ENCODE results near the gene PRKD3.
A peak's percentile ranks its signal among the peaks of the same experiment; 100 is the strongest.
"Not testable (repeated sequence)": the region's sequence is repeated elsewhere in the genome, so short reads cannot be mapped to it uniquely, and the experiment has no call there.

The PRKD3 gene

DNA sequence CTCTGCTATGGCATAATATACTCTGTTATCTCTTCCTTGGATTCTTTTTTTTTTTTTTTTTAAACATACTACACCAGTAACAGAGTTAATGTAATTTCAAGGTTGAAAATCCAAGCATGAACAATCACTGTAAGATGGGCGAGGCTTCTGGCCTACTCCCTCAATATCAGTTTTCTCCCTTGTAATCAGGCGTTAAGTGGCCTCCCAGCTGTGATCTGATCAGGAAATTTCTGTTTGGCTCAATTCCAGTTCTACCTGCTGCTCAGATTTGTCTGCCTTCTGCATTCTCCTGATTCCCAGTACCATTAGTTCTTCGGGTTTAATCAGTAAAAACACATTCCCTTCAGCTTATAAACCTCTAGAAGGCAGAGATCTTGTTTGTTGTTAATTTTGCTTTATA is 18.6 kb downstream of the PRKD3 start:
- DNase-seq, result no peak

DNA sequence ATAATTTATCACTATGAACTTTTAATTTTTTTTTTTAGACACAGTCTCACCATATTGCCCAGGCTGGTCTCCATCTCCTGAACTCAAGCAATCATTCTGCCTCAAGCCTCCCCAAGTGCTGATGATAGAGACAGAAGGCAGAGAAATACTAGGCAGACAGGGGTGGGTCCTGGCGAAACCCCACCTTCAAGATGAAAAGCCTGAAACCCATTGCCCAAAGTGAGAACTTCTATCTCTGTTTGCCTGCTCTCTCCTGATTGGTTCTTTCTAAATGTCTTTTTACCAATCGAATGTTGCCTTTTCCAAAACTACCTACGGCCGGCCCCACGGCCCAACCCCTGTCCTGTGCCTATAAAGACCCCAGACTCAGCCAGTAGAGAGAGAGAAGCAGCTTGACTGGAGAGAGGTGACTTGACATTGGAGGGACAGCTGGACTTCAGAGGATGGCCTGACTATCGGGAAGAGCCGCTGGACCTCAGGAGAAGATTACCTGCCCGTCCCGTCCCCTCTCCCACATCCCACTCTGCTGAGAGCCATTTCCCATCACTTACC is 21.9 kb downstream of the PRKD3 start:
- DNase-seq, result no peak

DNA sequence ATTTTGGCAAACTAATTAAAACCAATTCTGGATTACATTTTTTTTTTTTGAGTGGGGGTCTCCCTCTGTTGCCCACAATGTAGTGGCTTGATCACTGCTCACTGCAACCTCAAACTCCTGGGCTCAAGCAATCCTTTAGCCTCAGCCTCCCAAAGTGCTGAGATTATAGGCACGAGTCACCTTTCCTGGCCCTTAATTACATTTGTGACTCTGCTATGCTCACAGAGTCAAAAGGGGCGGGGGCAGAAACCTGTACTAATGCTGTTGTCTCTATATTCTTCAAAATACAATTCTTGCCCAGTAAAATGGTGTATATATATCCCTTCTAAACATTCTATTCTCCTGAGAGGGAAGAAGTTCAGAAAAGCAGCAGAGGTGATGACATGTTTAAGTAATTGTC is 23.2 kb downstream of the PRKD3 start:
- no peak for DNase-seq

DNA sequence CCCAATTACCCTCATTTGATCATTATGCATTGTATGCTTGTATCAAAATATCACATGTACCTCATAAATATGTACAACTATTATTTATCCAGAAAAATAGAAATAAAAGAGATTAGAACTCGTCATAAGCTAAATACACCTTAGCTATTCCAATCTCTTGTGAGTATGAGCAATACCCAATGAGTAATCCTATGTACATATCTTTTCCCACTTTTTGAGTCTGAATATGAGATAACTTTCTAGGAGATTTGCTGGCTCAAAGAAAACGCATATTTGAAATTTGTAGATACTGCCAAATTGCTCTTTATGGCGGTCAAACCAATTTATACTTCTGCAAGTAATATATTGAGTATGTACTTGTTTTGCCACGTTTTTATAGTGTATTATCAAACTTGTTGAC is 24.1 kb downstream of the PRKD3 start:
- no peak for DNase-seq

DNA sequence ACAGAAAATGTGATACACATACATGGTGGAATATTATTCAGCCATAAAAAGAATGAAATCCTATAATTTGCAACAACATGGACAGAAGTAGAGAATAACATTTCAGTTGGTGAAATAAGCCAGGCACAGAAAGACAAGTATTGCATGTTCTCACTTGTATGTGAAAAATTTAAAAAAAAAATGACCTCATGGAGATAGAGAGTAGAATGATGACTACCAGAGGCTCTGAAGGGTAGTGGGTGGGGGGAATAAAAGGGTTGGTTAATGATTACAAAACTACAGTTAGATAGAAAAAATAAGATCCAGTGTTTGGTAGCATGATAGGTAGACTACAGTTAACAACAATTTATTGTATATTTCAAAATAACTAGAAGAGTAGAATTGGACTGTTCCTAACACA is 24.5 kb downstream of the PRKD3 start:
- no peak for DNase-seq

DNA sequence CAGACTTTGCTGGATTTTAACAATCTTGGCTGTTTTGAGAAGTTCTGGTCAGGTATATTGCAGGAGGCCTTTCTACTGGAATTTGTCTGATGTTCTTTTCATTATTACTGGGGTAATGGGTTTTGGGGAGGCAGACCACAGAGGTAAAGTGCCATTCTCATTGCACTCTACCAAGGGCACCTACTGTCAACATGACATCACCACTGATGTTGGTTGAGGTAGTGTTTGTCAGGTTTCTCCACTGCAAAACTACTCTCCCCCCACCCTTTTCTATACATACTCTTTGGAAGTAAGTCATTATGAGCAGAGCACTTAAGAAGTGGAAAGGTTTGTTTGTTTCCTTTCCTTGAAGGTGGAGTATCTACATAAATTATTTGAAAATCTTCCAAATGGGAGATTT is 27.0 kb downstream of the PRKD3 start:
- DNase-seq, result no peak

DNA sequence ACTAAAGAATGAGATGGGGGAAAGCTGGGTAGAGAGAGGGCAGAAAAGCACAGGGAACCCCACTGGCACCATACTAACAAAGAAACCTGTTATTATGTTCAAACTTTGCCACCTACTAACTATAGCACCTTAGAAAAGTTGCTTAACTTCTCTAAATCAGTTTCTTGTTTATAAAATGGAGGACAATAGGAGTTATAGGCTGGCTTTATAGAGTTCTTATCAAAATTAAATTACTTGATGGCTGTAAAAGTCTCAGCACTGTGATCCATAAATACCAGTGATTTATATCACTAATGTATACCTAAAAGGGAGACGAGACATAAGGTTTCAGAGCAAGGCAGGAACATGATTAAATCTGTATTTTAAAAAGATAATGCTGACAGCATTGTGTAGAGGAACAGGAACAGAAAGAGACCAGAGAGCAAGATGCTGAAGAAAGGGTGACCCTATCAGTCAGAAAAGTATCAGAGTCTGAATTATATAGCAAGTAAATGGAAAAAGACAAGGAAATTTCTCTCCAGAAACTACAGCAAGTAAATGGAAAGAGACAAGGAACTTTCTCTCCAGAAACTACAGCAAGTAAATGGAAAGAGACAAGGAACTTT is 29.1 kb downstream of the PRKD3 start:
- no peak for DNase-seq

DNA sequence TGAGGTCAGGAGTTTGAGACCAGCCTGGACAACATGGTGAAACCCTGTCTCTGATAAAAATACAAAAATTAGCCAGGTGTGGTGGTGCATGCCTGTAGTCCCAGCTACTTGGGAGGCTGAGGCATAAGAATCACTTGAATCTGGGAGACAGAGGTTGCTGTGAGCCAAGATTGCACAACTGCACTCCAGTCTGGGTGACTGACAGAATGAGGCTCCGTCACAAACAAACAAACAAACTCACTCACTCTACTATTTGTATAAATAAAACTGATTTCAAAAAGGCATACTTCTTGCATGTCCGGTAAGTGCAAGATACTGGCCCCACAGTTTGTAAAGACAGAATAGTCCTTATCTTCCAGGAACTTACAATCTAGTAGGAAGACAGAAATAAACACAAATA is 29.8 kb downstream of the PRKD3 start:
- not testable (repeated sequence) for DNase-seq

DNA sequence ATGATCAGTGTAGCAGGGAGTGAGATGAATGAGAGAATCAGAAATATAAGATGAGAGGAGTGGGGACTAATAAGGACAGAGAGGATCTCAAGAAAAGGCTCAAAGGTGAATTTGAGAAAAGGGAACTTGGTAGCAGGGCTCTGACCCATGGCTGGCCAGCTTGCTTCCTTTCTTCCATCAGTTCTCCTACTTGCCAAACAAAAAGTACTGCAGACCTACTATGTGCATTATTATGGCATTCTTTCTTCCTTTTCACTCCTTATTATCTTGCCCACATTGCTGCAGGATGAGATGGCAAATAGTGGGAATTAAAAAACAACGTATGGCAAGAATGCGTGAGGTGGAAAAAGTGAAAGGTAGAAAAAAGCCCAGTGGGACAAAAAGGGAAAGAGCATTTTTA is 33.0 kb downstream of the PRKD3 start:
- no peak for DNase-seq

DNA sequence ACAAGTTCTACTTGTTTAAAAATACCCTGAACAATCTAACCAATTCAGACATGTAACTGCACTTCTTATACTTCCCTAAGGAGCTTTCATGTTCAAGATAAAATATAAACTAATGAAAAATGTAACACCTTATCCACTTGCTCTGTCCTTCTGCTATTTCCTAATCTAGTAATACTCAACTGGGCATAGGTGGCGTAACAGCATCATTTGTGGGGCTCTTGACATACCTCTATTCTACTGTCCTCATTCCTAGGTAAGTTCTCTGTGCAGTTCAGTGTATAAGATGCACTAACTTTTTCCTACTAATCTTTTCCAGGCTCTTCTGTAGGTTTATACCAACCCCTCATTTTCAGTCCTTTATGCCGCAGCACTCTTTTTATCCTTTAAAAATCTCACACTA is 36.7 kb downstream of the PRKD3 start:
- DNase-seq, result peak in 1 of 2 experiments; percentile 3

DNA sequence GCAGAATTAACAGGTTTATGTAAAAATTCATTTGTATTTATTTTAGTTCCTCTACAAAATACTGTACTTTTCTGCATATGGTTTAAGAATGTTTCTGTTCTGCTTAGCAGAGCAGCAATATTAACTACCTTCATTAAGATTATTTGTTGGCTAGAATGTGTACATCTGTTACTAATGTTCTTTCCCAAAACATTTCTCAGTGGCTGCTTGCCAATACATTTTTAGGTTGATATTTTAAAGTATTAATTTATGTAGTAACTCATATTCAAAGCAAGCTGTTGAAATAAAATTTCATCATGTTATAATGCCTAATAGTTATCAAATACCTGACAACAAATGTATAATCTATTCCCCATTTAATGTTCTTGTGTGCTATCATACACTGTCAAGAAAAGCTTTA is 40.3 kb downstream of the PRKD3 start:
- no peak for DNase-seq

DNA sequence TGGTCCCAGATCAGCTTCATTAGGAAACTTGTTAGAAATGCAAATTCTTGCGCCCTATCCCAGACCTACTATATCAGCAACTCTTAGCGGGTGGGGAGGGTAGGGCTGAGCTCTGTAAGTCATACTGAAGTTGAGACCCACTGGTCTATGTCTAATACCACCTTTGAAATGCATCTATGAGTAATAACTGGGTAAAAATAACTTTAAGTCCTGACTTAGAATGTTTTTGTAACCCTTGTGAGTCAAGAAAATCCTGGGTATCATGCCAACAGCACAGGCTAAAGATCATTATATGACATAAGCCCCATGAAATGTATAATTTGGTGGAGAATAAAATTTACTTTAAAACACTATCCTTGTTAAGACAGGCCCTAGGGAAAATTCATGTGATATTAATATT is 41.4 kb downstream of the PRKD3 start:
- no peak for DNase-seq

DNA sequence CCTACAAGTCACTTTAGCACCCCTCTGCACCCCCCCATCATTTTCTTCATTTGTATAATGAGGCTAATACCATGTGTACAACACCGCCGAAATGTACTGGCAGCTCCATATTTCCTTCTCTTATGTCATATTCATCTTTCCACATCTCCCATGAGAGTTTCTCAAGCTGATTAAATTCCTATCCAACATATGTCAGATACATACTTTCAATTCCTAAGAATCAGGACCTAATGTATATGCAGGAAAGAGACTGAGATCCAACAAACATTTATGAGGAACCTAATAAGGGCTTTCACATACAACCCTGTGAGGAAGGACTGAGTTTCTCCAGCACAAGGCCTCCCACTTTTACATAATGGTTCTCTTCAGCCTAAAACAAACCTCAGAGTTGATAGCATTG is 41.9 kb downstream of the PRKD3 start:
- DNase-seq, result no peak

DNA sequence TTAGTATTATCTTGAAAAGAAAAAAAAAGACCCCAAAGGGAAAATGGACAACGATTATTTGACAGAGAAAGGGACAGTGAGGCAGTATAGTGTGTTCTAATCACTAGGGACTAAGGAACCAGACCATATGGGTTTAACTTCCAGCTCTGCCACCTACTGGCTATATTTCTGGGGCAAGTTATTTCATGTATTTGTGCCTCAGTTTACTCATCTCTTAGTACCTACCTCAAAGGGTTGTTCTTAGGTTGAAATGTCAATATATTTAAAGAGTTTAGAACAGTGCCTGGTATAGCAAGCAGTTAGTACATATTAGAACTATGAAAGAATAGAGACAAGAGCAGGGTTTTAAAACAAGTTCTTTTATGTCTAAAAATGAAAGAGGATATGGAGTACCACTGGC is 42.7 kb downstream of the PRKD3 start:
- DNase-seq, result no peak

DNA sequence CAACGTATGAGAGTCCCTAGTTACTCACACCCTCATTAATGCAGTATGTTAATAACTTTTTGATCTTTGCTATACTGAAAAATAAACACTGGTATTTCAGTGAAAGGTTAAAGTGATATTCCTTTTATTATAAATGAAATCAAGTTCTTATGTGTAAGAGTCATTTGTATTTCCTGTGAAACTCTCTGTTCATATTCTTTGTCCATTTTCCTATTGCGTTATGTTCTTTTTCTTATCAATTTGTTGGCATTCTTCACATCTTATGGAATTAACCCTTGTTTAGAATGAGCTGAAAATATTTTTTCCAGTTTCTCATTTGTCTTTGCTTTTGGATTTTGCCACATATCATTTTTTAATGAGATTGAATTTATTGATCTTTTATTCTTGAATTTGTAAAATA is 48.3 kb downstream of the PRKD3 start:
- no peak for DNase-seq
